ENCODE results near the gene FZD4.
"Not testable (repeated sequence)": the region's sequence is repeated elsewhere in the genome, so short reads cannot be mapped to it uniquely, and the experiment has no call there.

The FZD4 gene

DNA sequence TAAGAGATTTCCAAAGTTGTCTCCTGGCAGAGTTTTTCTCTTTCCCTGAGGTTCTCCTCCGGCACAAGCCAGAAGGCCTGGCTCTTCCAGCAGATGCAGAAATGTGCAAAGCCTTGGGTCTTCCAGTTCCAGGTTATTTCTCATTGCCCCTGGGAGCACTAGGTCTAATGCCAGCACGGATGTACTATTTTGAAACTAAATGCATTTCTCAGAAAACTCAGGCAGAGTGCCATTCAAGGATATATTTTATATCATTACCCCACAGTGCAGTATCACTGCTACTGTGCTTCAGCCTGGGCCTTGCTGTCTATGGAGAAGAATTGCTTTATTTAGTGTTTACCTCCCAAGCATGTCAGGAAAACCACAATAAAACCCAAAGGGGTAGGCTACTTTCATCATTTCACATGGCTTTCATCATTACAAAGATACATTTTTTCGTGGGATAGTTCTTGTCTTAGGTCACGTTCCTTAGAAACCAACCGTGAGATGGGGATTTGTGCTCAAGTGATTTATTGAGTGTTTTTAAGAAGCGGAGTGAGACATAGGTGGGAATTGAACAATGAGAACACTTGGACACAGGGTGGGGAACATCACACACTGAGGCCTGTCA is 22.4 kb upstream of the FZD4 start:
- no peak for DNase-seq (ENCODE audit: low read depth in 2 of 2)

GRCh38 chr11:86972734-86973133 is 17.5 kb upstream of the FZD4 start:
- DNase-seq (ENCODE audit: low read depth in 2 of 2), result no peak

GRCh38 chr11:86969258-86969657 is 14.1 kb upstream of the FZD4 start:
- DNase-seq (ENCODE audit: low read depth in 2 of 2), result no peak

DNA sequence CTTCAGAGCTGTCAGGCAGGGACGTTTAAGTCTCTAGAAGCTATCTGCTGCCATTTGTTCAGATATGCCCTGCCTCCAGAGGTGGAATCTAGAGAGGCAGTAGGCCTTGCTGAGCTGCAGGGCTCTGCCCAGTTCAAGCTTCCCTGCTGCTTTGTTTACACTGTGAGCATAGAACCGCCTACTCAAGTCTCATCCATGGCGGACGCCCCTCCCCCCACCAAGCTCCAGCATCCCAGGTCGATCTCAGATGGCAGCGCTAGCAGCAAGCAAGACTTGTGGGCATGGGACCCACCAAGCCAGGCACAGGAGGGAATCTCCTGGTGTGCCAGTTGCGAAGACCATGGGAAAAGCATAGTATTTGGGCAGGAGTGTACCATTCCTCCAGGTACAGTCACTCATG is 12.4 kb upstream of the FZD4 start:
- DNase-seq (ENCODE audit: low read depth in 2 of 2), result not testable (repeated sequence)

DNA sequence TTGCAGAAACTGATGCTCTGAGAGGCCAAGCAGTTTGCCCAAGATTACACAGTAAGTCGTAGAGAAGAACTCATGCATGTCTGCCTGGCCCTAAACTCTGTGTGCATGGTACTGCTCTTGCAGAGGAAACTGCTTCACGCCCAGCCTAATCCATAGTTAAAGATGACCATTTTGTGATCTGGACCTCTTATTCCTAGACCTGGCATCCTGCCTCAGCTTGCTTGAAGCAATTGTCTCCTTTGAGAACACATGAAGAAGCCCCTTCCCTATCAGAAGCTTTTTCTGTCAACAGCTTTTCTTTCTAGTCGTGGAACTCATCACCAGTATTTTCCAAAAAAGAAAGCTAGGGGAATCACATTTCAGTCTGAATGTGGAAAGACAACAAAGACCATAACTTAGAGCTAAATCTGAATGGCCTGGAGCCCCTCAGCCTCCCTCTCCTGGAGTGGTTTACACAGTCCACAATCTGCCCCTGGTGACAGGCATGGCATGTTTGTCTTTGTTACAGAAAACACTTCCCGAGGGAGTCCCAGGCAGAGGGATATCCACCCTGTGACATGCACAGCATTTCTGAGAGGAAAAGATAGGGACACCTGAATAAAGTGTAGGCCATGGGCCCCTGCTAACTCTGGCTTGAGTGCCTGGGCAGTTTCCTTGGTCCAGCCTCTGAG is 2.9 kb upstream of the FZD4 start:
- DNase-seq (ENCODE audit: low read depth in 2 of 2), result no peak

DNA sequence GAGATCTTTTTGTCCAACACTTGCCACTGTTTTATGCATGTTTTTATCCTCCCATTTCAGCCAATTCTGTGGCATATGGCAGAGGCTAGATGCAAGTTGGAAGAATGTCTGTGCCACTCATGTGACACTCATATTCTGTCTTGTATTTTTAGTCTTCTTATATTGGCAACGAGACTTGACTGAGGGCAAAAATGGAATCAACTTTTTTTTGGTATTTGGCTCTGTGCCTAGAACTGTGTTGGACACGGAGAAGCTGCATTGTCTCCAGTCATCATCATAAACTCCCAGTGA is 1.7 kb upstream of the FZD4 start:
- DNase-seq (ENCODE audit: low read depth in 2 of 2), result no peak

DNA sequence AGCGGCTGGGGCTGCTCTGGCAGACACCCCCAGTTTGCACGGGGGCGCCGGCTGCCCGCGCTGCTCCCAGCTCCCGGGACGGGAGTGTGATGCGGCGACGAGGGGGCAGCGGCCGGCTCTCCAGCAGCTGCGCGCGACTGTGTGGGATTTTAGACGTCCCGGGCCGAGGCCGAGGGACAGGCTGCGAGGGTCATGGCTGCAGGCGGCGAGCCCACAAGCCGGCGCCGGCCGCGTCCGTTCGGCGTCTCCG is 159 bp downstream of the FZD4 start:
- no peak for DNase-seq (ENCODE audit: low read depth in 2 of 2)

GRCh38 chr11:86954269-86955110 is 705 bp downstream of the FZD4 start:
- no peak for DNase-seq (ENCODE audit: low read depth in 2 of 2)

DNA sequence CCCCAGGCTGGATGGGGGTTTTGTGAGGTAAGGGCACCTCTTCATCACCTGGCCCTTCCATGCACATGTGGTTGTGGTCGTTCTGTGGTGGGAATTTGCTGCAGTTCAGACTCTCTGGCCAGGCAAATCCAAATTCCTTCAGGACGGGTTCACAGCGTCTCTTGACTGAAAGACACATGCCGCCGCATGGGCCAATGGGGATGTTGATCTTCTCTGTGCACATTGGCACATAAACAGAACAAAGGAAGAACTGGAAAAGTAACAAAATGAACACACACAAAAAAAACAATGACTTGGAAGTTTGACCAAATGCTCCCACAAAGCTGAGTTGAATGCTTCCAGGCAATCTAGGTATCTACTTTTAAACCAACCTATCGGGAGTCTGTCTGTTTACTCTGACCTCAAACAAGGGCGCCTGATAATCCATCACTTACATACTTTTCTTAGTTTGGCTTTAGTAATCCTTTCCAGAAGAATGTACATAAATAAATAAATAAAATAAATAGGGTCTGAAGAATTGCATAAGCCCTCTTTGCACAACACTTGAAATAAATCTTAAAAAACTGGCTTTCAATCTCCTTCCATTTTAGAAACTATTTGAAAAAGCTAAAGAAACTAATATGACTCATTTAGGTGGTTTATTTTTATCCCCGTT is 2.8 kb downstream of the FZD4 start:
- no peak for DNase-seq (ENCODE audit: low read depth in 2 of 2)

GRCh38 chr11:86951706-86952105 is 3.5 kb downstream of the FZD4 start:
- DNase-seq (ENCODE audit: low read depth in 2 of 2), result no peak

DNA sequence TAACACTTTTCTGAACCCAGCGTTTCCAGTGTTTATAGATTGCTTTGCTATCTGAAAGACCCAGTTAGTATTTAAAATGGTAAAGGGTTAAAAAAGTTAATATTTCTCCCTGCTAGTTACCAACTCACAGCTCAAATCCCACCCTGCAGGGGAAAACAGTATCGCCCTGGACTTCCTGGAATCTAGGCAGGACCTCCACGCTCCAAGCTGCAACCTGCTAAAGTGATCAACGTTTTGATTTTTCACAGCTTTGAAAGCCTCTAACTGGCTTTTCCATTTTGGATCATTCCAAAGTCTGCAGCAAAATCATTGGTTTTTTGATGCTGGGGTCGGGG is 4.6 kb downstream of the FZD4 start:
- DNase-seq (ENCODE audit: low read depth in 2 of 2), result no peak

- no peak for DNase-seq (ENCODE audit: low read depth in 2 of 2)
These were observed 5.1 kb downstream of the FZD4 start for GRCh38 chr11:86949995-86950660.

DNA sequence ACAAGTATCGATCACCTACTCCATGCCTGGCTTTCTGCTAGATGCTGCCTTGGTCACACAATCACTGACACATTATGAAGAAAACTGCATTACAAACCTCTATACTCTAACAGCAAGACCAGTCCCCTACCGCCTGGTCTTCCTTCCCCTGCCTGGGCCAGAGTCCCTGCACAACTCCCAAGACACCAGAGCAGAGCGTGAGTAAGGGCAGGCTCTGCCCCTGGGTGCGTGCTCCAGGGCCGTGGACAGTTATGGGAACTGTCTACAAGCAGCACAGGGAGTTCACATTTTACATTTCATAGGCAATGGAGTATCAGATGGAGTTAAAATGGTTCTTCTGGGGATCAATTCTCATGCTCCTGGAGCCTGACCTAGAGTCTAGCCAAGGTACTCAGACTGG is 6.5 kb downstream of the FZD4 start:
- DNase-seq (ENCODE audit: low read depth in 2 of 2), result no peak

GRCh38 chr11:86947541-86947940 is 7.7 kb downstream of the FZD4 start:
- DNase-seq (ENCODE audit: low read depth in 2 of 2), result no peak

DNA sequence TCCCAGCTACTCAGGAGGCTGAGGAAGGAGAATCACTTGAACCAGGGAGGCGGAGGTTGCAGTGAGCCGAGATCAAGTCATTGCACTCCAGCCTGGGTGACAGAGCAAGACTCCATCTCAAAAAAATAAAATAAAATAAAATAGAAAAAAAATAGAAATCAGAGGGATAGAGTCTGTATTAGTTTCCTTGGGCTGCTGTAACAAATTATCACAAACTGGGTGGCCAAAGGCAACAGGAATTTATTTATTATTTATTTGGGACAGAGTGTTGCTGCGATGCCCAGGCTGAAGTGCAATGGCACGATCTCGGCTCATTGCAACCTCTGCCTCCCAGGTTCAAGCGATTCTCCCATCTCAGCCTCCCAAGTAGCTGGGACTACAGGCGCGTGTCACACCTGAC is 11.7 kb downstream of the FZD4 start:
- DNase-seq (ENCODE audit: low read depth in 2 of 2), result not testable (repeated sequence)

DNA sequence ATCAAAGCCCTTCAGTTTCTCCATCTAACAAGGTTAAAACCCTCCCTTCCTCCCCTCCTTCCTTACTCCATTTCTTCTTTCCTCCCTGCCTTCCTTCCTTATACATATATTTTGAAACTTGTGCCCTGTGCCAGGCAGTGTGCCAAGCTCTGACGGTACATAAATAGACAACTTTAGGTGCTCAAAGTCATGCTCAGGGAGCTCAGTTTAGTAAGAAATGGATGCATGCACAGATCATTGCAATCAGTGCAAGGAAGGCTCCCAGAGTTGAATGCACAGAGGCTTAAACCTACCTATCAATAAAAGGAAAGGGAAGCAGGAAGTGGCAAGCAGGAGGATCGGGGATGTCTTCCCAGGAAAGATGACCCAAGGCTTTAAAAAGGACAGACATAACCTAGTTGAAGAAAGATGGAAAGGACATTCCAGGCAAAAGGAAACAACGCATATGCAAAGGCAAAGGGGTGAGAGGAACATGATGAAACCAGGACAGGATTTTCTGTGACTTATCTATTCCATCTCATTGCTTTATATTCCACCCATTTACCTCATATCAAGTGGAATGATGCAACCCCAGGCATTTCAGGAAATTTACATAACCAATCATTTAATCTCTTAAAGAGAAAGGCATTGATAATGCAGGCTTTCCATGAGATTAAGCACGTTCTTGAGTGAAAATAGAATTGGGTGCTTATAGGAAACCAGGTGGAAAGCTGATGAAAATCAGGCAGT is 13.2 kb downstream of the FZD4 start:
- no peak for DNase-seq (ENCODE audit: low read depth in 2 of 2)

DNA sequence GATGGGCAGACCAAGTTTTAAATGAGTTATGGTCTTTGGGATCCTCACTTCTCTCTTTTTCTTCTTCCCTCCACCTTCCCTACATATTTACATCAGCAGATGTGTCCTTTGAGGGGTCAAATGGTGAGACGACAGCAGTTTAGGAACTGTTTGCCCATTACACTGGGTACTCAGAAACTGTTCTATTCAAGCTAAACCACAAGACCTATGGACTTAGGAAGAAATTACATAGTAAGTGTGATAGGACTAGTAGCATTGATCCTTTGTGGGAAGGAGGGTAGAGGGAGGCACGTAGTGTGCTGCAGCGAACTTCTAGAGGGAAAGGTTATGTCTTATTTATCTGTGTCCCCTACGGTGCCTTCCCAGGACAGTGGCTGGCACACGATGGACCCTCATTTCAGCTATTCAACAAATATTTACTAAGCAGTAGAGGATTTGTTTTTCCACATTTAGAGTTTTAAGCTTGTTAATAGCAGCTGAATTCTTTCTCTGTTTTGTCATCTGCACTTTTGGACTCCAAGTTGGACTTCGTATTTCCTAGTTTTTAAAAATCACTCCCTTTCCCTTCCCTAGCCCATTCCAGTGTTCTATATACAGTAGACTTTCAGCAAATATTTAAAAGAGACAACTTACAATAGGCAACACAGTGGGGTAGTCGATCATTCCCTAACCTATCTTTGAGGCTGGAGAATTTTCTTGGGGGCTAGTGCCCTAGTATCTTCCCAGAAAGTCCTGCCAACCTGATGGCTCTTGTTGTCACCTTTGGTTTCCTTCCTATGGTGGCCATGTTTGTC is 13.9 kb downstream of the FZD4 start:
- no peak for DNase-seq (ENCODE audit: low read depth in 2 of 2)

- no peak for DNase-seq (ENCODE audit: low read depth in 2 of 2)
These were observed 14.9 kb downstream of the FZD4 start for GRCh38 chr11:86940122-86940777.

- DNase-seq (ENCODE audit: low read depth in 2 of 2), result no peak
These were observed 16.0 kb downstream of the FZD4 start for GRCh38 chr11:86938900-86939880.
